Measurements from ENCODE around the gene ANGPT4.
A peak's percentile ranks its signal among the peaks of the same experiment; 100 is the strongest.

ANGPT4 gene, protein sequence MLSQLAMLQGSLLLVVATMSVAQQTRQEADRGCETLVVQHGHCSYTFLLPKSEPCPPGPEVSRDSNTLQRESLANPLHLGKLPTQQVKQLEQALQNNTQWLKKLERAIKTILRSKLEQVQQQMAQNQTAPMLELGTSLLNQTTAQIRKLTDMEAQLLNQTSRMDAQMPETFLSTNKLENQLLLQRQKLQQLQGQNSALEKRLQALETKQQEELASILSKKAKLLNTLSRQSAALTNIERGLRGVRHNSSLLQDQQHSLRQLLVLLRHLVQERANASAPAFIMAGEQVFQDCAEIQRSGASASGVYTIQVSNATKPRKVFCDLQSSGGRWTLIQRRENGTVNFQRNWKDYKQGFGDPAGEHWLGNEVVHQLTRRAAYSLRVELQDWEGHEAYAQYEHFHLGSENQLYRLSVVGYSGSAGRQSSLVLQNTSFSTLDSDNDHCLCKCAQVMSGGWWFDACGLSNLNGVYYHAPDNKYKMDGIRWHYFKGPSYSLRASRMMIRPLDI

DNA sequence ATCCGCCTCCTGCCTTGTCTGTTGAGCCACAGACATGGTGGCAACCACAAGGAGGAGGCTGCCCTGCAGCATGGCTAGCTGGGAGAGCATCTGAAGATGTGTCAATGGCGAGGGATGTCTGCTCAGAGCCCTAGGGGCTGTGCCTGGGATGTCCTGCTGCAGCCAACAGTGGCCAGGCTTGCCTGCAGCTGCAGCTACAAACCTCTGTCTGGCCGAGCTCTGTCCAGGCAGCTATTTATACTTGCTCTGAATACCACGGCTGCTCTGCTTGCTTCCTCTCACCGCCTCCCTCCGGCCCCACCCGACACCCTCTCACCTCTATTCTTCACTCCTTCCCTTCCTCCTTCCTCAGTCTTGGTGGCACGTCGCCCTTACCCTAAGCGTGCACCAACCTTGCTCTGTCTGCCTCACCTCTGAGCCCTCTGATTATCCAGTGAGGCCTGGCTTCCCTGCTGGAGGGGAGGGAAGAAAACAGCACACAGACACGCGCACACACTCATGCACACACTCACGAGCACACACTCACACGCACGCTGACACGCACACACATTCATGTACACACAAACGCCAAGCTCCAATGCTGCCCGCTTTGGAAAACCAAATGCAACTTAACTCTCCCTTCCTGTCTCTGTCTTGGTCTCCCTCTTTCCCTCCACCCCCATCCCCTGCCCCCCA is at the start of gene ANGPT4:
Gene ANGPT4 (minus strand): TSS at position 210 of the 675 bp plus-strand sequence. CDS start 120 bp downstream, at position 90.
- DNase-seq: no peak

DNA sequence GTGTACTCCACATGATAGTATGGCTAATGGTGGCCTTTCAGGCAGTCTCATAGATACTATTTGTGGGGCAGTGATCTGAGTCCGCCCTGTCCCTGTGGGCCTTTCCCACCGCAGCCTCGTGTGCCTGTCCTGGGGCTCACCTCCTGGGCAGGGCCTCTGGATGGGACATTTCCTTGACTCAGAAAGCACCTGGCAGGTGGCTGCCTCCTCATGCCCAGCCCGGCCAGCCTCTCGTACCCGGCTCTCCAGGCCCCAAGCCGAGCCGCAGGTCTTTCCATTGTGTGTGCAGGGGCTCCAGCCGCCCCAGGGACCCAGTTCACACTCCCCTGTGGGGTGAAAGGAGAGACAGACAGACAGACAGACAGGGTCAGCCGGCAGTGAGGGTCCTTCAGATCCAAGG is 47.7 kb upstream of the ANGPT4 start:
- no peak for DNase-seq

DNA sequence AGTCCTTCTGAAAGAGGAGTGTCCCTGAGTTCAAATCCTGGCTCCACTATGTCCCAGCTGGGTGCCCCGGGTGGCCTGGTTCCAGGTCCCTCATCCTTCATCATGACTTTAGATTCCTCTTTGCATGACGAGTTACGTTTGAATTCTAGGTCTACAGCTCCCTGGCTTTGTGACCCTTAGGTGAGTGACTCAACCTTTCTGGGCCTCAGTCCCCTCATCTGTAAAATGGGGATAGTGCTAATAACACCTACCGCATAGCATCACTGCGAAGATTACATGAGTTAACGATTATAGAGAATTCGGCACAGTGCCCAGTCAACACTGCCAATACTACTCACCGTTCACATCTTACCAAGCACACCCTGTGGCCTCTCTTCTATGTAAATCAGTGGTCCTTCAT is 46.5 kb upstream of the ANGPT4 start:
- DNase-seq: no peak

DNA sequence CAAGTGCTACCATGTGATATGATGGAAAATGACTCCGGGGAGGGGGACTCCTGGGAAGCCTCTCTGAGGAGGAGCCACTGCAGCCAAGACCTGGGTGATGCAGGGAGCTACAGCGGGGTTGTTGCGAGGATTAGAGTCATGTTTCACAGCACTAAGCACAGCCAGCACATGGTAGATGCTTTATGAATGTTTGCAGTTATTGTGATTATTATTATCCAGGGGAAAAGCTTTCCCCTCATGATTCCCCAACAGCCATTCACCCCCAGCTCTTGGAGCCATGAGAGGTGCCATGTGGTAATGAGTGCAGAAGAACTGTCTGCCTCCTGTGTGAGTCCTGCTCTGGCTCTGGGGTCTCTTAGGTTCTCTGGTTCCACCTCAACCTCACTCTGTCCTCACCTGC is 46.1 kb upstream of the ANGPT4 start:
- no peak for DNase-seq

DNA sequence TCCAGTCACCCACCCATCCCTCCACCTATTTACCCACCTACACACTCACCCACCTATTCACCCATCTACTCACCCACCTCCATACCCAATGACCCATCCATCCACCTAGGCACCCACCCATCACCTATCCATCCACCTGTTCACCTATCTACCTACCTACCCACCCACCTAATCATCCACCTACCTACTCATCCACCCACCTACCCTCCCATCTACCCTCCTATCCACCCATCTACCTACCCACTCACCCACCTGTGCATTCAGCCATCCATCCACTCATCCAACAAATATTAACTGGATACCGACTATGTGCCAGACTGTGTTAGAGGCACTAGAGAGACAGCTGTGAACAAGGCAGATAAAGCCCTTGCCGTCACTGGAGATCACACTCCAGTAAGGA is 45.6 kb upstream of the ANGPT4 start:
- DNase-seq: no peak

DNA sequence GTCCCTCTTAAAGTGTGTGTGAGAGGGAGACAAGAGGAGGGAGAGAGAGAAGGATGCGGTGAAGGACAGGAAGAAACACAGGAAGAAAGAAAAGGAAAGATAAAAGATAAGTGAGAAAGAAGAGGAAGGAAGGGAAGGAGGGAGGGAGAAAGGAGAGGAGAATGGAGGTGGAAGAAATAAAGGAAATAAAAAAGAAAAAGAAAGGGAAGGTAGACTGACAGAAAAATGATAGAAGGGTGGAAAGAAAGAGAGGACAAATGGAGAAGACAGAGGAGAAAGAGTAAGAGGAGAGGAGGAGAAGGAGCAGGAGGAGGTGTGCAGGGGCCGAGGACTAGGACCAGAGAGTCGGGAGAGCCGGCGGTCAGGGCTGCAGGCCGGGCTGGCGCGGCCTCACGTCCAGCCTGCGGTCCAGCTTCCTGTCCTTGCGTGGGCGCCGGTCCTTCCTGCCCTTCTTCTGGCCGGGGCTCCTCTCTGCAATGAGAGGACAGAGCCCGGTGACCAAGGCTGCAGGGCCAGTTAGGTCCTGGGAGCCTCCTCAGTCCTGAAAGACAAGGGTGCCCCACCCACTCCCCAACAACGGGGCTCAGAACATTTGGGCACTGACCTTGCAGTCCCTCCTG is 44.0 kb upstream of the ANGPT4 start:
- DNase-seq: no peak

DNA sequence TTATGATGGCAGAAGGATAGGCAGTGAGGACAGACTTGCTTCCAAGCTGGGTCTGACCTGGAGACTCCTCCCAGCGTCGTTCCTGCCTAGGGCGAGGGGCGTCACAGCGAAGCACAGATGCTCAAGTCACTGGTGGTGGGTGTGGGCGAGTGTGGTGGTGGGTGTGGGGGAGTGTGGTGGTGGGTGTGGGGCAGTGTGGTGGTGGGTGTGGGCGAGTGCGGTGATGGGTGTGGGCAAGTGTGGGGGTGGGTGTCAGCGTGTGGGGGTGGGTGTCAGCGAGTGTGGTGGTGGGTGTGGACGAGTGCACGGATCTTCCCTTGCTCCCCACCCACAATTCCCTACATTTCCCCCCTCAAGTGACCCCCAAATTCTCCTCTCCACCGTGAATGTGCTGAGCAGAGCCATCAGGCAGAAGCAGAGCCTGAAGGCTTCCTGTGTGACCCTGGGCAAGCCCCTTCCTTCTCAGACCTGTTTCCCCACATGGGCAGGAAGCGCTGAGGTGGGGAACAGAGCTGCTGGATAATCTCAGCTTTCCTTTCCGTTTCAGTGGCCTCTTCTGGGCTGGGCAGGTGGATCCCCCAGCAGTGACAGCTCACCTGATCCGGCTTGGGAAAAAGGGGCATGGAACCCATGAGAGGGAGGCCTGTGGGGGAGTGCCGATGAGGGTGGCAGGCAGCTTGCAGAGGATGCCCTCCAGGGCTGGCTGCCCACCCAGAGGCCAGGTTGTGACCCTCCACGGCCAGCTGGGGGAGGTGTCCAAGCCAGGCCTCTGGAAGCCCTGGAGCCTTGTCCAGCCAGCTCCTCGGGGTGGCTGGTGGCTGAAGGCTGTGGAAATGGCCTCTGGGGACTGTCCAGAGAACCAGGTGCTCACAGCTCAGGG is 43.0 kb upstream of the ANGPT4 start:
- DNase-seq: no peak

DNA sequence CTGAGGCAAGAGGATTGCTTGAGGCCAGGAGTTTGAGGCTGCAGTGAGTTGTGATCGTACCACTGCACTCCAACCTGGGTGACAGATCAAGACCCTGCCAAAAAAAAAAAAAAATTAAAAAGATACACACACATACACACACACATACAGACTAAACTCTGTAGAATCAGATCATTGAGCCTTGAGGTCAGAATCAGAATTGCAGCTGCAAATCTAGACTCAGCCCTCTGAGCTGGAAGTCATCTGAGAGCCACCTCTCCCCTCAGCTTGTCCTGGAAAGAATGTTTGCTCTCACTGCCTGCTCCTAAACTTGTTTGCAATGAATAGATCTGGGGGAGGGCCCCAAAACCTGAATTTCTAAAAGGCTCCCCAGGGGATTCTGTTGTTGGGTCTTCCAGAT is 41.4 kb upstream of the ANGPT4 start:
- DNase-seq: no peak

DNA sequence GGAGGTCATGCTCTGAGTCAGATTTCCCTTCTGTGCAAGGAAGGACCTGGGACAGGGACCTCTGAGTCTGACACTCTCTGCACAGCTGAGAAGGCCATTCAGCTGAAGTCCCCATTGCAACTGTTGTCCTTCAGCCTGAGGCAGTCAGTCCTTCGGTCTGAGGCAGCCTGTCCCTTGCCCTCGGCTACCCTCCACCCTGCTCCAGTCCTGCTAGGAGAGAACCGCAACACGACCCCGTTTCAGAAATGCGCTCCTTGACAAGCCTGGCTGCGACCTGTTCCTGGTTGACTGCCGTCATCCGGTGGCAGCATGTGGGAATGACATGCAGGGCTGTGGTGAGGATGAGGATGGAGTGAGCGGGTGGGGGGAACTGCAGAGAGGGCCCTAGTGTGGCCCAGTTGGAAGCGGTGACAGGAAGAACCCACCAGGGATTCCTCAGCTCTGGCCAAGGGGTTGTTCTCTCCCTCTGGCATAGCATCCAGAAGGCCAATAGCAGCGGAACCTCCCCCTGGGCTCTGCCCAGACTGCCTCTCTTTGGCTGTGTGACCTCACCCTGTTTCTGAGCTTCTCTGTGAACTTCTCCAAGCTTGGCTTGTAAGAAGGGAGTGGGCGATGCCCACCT is 40.3 kb upstream of the ANGPT4 start:
- DNase-seq: peak; percentile 64

DNA sequence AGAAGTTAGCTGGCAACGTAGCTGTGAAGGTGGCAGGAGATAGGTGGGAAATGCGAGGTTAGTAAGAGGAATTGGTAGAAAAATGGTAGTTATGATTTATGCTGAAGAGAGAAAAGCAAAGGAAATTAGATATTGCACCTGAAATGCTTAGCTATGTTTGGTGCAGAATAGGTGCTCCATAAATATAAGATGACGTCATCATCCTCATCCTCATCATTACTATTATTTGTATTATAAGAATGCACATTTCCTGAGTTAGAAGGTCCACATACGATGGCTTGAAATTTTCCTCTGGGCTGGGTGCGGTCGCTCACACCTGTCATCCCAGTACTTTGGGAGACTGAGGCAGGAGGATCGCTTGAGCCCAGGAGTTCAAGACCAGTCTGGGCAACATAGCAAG is 39.5 kb upstream of the ANGPT4 start:
- DNase-seq: no peak

DNA sequence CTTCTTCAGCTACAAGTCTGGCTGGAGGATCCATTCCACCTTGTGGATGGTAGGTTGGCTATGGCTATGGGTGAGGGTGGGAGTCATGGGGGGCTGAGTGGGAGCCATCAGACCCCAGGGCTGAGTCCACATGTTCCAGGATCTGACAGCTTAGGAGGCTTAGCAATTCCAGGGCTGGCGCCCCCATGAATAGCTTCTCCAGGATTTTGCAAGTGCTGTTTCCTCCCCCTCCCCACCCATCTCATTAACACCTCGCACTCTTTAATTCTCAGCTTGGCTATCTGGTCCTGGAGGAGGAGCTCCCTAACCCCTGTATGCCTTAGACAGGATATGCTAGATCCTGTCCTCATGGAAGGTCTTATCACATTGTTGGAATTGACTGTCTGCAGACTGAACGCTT is 39.0 kb upstream of the ANGPT4 start:
- DNase-seq: no peak

DNA sequence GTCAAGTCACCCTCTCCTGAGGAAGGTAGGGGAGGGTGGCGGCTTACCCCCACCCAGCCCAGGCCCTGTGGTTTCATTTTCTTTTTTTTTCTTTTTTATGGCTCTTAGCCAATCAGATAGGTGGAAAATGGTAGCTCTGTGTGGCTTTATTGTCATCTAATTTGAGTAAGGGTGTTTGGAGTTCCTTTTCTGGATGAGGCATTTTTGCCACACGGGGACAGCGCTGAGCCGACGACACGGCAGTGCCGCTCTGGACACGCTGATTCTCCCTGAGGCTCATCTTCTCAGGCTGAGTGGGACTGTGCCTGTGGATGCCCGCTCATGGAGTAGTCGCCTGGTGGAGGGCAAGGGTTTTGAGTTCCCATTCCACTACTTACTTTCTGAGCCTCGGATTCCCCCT is 37.6 kb upstream of the ANGPT4 start:
- no peak for DNase-seq

DNA sequence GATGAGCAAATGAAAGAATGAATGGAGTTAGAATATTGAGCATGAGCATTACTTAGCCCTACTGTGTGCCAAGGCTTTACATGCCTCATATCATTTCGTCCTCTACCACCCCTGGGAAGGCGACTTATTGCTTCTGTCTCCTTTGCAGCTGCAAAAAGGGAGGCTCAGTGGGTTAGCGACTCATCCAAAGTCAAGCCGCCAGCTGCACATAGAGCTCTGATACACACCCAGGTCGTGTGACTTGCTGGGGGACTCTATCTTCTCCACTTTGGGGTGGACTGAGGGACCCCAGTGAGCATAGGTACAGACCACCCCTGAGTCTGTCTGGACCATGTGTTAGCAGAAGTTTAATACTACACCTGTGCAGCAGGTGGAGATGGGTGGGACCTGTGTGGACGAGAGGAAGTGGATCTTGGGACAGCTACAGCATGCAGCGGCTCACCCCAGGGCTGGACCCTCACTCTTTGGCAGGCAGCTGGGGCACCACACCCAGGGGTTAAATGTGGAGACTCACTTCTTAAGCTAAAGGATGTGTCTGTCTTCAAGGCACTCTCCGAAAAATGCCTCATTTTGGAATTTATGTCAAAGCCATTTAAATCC is 36.2 kb upstream of the ANGPT4 start:
- DNase-seq: no peak

DNA sequence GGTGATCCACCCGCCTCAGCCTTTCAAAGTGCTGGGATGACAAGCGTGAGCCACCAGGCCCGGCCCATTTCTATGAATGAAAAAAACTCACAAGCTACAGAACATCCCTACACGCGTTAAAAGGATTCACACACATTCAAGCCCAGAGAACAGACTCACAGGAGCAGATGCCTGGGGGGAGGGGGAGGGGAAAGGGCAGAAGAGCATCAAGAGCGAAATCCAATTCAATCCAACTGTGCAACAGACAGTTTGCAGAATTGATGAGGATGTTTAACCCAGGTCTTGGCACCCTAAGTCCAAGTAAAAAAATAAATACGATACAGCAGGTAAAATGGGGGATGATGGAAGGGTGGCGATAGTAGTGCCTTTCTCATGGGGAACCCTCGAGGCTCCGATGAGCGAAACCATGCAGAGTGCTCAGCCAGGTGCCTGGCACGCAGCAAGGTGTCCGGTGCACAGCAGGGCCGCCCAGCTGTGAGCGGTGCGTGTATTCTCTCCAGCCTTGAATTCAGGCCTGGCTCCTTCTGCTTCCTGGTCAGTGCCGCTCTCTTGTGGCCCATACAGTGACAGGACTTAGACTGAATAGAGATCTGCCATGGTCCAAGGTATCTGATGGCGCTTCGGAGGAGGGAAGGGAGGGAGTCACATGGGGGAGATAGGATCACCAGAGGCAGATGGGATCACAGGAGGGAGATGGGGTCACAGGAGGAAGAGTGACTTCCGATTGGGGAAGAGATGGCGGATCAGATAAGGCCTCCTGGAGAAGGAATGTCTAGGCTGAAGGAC is 35.4 kb upstream of the ANGPT4 start:
- DNase-seq: no peak

DNA sequence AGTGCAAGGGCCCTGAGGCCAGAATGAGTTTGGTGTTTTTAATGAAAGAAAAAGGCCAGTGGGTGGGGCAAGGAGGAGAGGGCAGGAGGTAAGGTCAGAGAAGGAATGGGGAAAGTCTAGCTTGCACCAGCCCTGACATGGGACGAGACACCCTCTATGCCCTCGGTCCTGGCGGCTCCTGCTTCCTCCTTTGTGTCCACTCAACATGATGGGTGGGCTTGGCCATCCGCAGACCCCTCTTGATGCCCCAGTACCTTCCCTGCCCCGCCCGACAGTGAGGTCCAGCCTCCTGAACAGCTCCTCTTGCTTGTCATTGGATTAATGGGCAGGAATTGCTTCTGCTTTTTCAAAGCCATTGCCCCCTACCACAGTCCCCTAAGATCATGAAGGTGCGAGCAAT is 33.6 kb upstream of the ANGPT4 start:
- no peak for DNase-seq

DNA sequence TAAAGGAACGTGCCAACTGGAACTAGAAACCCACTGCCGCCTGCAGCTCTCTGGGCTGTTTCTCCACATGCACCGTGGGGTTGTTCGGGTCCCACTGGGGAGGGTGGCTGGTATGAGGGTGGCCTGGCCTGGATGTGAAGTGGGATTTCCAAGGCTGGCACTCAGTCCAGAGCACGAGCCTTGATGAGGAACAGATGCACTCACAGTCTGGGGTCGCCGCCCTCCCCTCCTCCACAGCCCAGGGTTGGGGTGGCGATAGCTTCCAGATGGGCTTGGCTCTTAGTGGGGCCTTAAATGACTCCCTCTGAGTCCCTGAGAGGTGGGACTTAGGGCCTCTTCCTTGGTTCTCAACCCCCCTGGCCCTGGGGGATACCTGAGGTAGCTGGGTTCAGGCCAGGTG is 30.7 kb upstream of the ANGPT4 start:
- DNase-seq: no peak

DNA sequence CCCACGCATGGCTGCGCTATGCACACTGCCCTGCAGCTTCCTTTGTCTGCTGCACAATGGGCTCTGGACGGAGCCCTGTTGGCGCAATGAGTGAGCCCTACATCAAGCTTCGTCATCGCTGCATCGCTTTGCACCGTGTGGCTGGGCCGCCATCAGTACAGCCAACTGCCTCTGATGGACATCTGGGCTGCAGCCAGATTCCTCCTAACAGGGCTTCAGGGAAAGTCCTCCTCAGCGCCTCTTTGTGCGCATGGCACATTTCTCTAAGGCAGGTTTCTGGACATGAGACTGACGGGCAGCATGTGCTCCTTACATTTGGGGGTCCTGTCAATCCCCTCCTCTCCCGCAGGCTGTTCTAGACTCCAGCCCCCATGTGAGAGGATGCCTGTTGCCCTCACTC is 29.7 kb upstream of the ANGPT4 start:
- DNase-seq: no peak

DNA sequence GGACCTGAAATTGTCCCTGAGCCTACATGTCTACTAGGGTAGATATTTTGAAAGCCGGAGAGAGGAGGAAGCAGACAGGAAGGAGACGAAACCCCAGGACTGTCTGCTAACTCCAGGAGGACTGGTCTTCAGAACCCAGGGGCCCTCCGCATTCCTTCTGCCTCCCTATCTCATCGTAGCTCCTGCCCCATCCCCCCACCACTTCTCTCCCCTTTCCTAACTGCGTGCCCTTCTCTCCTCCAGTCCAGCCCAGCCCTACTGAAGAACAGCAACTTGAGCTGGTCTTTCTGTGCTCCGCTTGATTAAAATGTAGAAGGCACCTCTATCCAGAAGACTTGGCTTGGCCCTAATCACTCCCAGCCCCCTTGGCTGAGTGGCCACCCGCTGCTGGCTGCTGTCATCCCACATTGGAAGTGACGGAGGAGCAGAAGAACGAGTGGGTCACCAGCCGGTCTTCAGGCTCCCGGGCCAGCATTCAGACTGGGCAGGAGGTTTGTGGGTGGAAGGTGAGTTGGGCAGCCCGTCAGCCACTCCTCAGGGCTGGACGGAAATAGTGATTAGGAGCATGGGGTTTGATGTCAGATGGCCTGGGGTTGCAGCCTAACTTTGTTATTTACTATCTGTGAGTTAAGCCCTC is 28.8 kb upstream of the ANGPT4 start:
- DNase-seq: no peak

DNA sequence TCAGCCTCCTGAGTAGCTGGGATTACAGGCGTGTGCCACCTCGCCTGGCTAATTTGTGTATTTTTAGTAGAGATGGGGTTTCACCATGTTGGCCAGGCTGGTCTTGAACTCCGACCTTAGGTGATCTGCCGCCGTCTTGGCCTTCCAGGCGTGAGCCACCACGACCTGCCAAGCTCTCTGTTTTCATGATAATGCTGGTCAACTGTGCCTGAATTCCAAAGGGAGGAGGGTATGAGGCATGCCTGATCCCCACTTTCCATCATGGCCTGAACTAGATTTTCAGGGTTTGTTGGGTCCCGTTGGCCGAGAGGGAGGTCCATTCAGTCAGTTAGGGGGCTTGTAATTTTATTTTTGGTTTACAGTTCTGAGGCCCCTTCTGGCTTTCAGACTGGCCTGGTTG is 28.0 kb upstream of the ANGPT4 start:
- DNase-seq: no peak

DNA sequence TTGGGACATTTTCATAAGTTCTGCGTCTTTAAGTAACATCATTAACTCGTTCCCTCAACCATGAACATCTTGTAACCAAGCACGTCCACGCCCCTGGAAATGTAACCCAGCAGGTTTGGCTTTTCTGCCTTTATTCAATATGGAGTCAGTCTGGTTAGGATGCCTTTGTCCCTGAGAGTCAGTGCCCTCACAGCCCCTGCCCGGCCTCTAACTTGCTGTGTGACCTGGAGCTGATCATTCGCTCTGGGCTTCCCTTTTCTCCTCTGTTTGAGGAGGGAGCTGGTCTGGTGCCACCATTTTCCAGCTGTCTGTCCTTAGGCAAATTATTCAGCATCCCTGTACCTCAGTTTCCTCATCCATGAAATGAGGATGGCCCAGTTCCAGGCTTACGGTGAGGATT is 26.5 kb upstream of the ANGPT4 start:
- DNase-seq: no peak

DNA sequence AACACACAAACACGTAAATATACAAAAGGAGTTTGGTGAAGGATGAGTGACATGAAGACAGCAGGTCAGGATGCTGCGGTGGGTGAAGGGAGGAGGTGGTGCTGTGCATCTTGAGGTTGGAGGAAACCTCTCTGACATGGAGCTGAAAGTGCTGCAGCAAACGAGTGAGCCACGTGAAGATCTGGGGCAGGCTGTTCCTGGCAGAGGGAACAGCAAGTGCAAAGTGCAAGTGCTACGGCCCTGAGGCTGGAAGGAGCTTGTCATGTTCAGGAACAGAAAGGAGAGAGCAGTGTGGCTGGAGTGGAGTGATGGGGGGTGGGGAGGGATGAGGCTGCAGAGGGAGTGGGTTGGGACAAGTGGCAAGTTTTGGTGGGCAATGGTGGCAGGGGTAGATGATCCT is 24.8 kb upstream of the ANGPT4 start:
- DNase-seq: no peak
